Measurements from ENCODE around the gene GMCL1.

Gene GMCL1

GRCh38 chr2:69811018-69811417 lies 18.4 kb upstream of the GMCL1 start:
- H2AFZ ChIP-seq (ENCODE audit: low read length) = no peak overlapping the region
- no peaks in the 10 kb centered on the region for H3K4me1 ChIP-seq (ENCODE audit: insufficient read depth, low read length, poor library complexity, severe bottlenecking)
- no peak overlapping the region for H3K9ac ChIP-seq (ENCODE audit: low read depth, low read length, poor library complexity, severe bottlenecking)
- no peaks in the 10 kb centered on the region for H3F3A ChIP-seq (ENCODE audit: low read depth)
- no peaks in the 10 kb centered on the region for H3K9me3 ChIP-seq (ENCODE audit: insufficient read depth, low read depth, low read length)
- H3K36me3 ChIP-seq (ENCODE audit: insufficient read depth, low read length) = no peaks in the 10 kb centered on the region
- no peak overlapping the region for H3K4me3 ChIP-seq (ENCODE audit: low read length, poor library complexity, severe bottlenecking)
- H3K27me3 ChIP-seq (ENCODE audit: insufficient read depth, low read length, poor library complexity, severe bottlenecking) = no peaks in the 10 kb centered on the region
- no peaks in the 10 kb centered on the region for H3K9me2 ChIP-seq (replicated peaks; ENCODE audit: low read depth, low read length)
- H3K79me2 ChIP-seq (ENCODE audit: insufficient read depth, low read length) = no peaks in the 10 kb centered on the region
- H3K4me2 ChIP-seq (ENCODE audit: low read depth, low read length, poor library complexity, severe bottlenecking) = no peak overlapping the region
- H4K20me1 ChIP-seq (ENCODE audit: insufficient read depth, low read length, poor library complexity, severe bottlenecking) = no peaks in the 10 kb centered on the region
- TF ChIP-seq CTCF (conservative IDR thresholded peaks at IDR 0.05; ENCODE audit: low read length) (no peak), EZH2phosphoT487 (IDR thresholded peaks at IDR 0.05; ENCODE audit: borderline replicate concordance) (no peak)

GRCh38 chr2:69811591-69811990 lies 17.9 kb upstream of the GMCL1 start:
- H3K4me2 ChIP-seq (ENCODE audit: low read depth, low read length, poor library complexity, severe bottlenecking) = no peak overlapping the region
- H4K20me1 ChIP-seq (ENCODE audit: insufficient read depth, low read length, poor library complexity, severe bottlenecking) = no peaks in the 10 kb centered on the region
- H2AFZ ChIP-seq (ENCODE audit: low read length) = no peak overlapping the region
- H3F3A ChIP-seq (ENCODE audit: low read depth) = no peaks in the 10 kb centered on the region
- no peaks in the 10 kb centered on the region for H3K36me3 ChIP-seq (ENCODE audit: insufficient read depth, low read length)
- no peaks in the 10 kb centered on the region for H3K9me3 ChIP-seq (ENCODE audit: insufficient read depth, low read depth, low read length)
- no peak overlapping the region for H3K9ac ChIP-seq (ENCODE audit: low read depth, low read length, poor library complexity, severe bottlenecking)
- H3K79me2 ChIP-seq (ENCODE audit: insufficient read depth, low read length) = no peaks in the 10 kb centered on the region
- H3K4me1 ChIP-seq (ENCODE audit: insufficient read depth, low read length, poor library complexity, severe bottlenecking) = no peaks in the 10 kb centered on the region
- no peak overlapping the region for H3K4me3 ChIP-seq (ENCODE audit: low read length, poor library complexity, severe bottlenecking)
- H3K9me2 ChIP-seq (replicated peaks; ENCODE audit: low read depth, low read length) = no peaks in the 10 kb centered on the region
- no peaks in the 10 kb centered on the region for H3K27me3 ChIP-seq (ENCODE audit: insufficient read depth, low read length, poor library complexity, severe bottlenecking)
- TF ChIP-seq CTCF (conservative IDR thresholded peaks at IDR 0.05; ENCODE audit: low read length) = no peak
- no peak for TF ChIP-seq EZH2phosphoT487 (IDR thresholded peaks at IDR 0.05; ENCODE audit: borderline replicate concordance)

DNA sequence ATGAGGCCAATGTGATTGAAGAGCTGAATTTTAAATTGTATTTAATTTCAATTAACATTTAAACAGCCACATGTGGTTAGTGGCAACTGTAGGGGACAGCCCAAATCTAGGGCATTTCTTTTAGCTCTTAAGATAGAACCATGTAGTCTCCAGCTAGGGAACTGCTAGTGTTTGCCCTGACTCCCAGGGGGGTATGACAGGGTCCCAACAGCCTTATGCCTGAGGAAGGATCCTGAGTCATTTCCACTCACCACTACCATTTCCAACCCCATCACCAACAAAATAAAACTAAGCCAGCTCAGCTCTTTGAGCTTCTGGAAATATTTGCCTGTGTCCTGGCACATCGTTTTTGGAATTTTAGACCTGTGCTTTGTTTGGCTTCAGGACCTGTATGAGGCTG lies 13.7 kb upstream of the GMCL1 start:
- Histone ChIP-seq H3F3A (ENCODE audit: low read depth) (no peaks in the 10 kb centered on the region), H3K36me3 (ENCODE audit: insufficient read depth, low read length) (no peaks in the 10 kb centered on the region), H3K79me2 (ENCODE audit: insufficient read depth, low read length) (no peaks in the 10 kb centered on the region), H3K27me3 (ENCODE audit: insufficient read depth, low read length, poor library complexity, severe bottlenecking) (no peaks in the 10 kb centered on the region), H4K20me1 (ENCODE audit: insufficient read depth, low read length, poor library complexity, severe bottlenecking) (no peaks in the 10 kb centered on the region), H3K4me2 (ENCODE audit: low read depth, low read length, poor library complexity, severe bottlenecking) (no peak overlapping the region), H3K4me1 (ENCODE audit: insufficient read depth, low read length, poor library complexity, severe bottlenecking) (no peaks in the 10 kb centered on the region), H3K4me3 (ENCODE audit: low read length, poor library complexity, severe bottlenecking) (no peak overlapping the region), H3K9me3 (ENCODE audit: insufficient read depth, low read depth, low read length) (no peaks in the 10 kb centered on the region), H3K9ac (ENCODE audit: low read depth, low read length, poor library complexity, severe bottlenecking) (no peak overlapping the region), H2AFZ (ENCODE audit: low read length) (no peak overlapping the region), H3K9me2 (replicated peaks; ENCODE audit: low read depth, low read length) (no peaks in the 10 kb centered on the region)
- no peak for TF ChIP-seq EZH2phosphoT487 (IDR thresholded peaks at IDR 0.05; ENCODE audit: borderline replicate concordance)
- no peak for TF ChIP-seq CTCF (conservative IDR thresholded peaks at IDR 0.05; ENCODE audit: low read length)
